PC-3 (cell line): ENCODE results near the gene ZNF681.

Experiments used
- CTCF ChIP-seq: fragments of 300-600 bp; sonication (generic); conservative IDR thresholded peaks from 2 replicates; pipeline ENCODE4 v1.5.1; 2017; ENCODE audit warnings: antibody characterized with exemption, low read depth, mild to moderate bottlenecking, low read length
- EZH2 ChIP-seq: fragments of 300-600 bp; sonication (generic); IDR thresholded peaks from one replicate; pipeline ENCODE4 v1.6.1; 2017; ENCODE audit warnings: antibody characterized with exemption, mild to moderate bottlenecking, low read length; ENCODE audit not compliant: unreplicated experiment
- EZH2phosphoT487 ChIP-seq: fragments of 300-600 bp; sonication (generic); IDR thresholded peaks from 2 replicates; pipeline ENCODE4 v1.6.1; 2018; ENCODE audit warnings: mild to moderate bottlenecking, antibody characterized with exemption, low read length, borderline replicate concordance

- TF ChIP-seq EZH2phosphoT487 (no peak), CTCF (no peak), EZH2 (no peak)
Observed at GRCh38 chr19:23766951-23767350, 8.3 kb upstream of the ZNF681 start.
